Endothelial cell (in vitro differentiated cells): ENCODE results near the gene OR1L8. TPM values are rescaled to one million over a fixed set of nuclear protein-coding genes. Genes with fewer than 3 reads are reported as not detected.
"Not testable (repeated sequence)": the region's sequence is repeated elsewhere in the genome, so short reads cannot be mapped to it uniquely, and the experiment has no call there.

ENCODE experiments used
- DNase-seq: peaks from one replicate; pipeline ENCODE4 v3.0.0; 2021; ENCODE audit warnings: low spot score
- H3K27ac Mint-ChIP-seq: one replicate; pipeline ENCODE4 v1.8.0; 2021; ENCODE audit warnings: mixed read lengths, inconsistent platforms; ENCODE audit not compliant: unreplicated experiment
- H3K27me3 Mint-ChIP-seq: one replicate; pipeline ENCODE4 v1.8.0; 2021; ENCODE audit warnings: mild to moderate bottlenecking, moderate library complexity, mixed read lengths, inconsistent platforms; ENCODE audit not compliant: unreplicated experiment
- H3K36me3 Mint-ChIP-seq: one replicate; pipeline ENCODE4 v1.8.0; 2021; ENCODE audit warnings: mild to moderate bottlenecking, low read depth, mixed read lengths, inconsistent platforms; ENCODE audit not compliant: unreplicated experiment
- H3K4me1 Mint-ChIP-seq: one replicate; pipeline ENCODE4 v1.8.0; 2021; ENCODE audit warnings: mild to moderate bottlenecking, mixed read lengths, inconsistent platforms; ENCODE audit not compliant: unreplicated experiment
- H3K4me3 Mint-ChIP-seq: one replicate; pipeline ENCODE4 v1.8.0; 2021; ENCODE audit warnings: mild to moderate bottlenecking, mixed read lengths, inconsistent platforms; ENCODE audit not compliant: unreplicated experiment
- H3K9me3 Mint-ChIP-seq: one replicate; pipeline ENCODE4 v1.8.0; 2021; ENCODE audit warnings: mixed read lengths, inconsistent platforms; ENCODE audit not compliant: unreplicated experiment
- CTCF ChIP-seq: fragments of 200-600 bp; sonication (generic); IDR thresholded peaks from one replicate; pipeline ENCODE4 v1.5.0; 2021; ENCODE audit warnings: antibody characterized with exemption; ENCODE audit not compliant: unreplicated experiment
- long read RNA-seq: library from polyadenylated mRNA; unstranded; transcript quantifications from one replicate; pipeline ENCODE4 v2.0.0, GENCODE V29; 2020; ENCODE audit not compliant: unreplicated experiment
- total RNA-seq: library from RNA; stranded (reverse); fragmentation: NEBNext Ultra II Directional; extraction: Animal tissue kit (Norgen Biotek cat#: 25700); gene quantifications from one replicate; pipeline ENCODE4 v1.2.1, GENCODE V29; 2021; ENCODE audit not compliant: unreplicated experiment

OR1L8 gene
- total RNA-seq, result 0.13 TPM
- long read RNA-seq, result 0 reads

- DNase-seq, H3K27me3 Mint-ChIP-seq, H3K9me3 Mint-ChIP-seq: not testable (repeated sequence)
Measured at GRCh38 chr9:122583284-122583683, at the start of gene OR1L8. OR1L8 (minus strand) TSS chr9:122583384; CDS start chr9:122568477, 14,907 bp downstream.

GRCh38 chr9:122619996-122620395, 36.8 kb upstream of the OR1L8 start:
- Mint-ChIP-seq H3K27ac (no peak overlapping the region), H3K36me3 (no peaks in the 10 kb centered on the region), H3K9me3 (peaks cover 20% of the 10 kb centered on the region), H3K4me3 (no peak overlapping the region), H3K27me3 (no peaks in the 10 kb centered on the region), H3K4me1 (no peaks in the 10 kb centered on the region)
- no peak for DNase-seq
- no peak for TF ChIP-seq CTCF

More at GRCh38 chr9:122583284-122583683, at the start of gene OR1L8:
- H3K36me3 Mint-ChIP-seq, H3K27ac Mint-ChIP-seq, H3K4me1 Mint-ChIP-seq, H3K4me3 Mint-ChIP-seq: not testable (repeated sequence)

GRCh38 chr9:122614362-122614761, 31.2 kb upstream of the OR1L8 start, which contains the start of gene OR1Q1:
OR1Q1 (plus strand) TSS chr9:122614738; CDS start chr9:122614738, 0 bp downstream.
- peaks cover 6% of the 10 kb centered on the region for H3K36me3 Mint-ChIP-seq
- peaks cover 29% of the 10 kb centered on the region for H3K9me3 Mint-ChIP-seq
- no peak within 1 kb of the TSS for H3K4me3 Mint-ChIP-seq
- no peak for DNase-seq
- TF ChIP-seq CTCF, result no peak
- no peak within 1 kb of the TSS for H3K27ac Mint-ChIP-seq
- no peaks in the 10 kb centered on the region for H3K4me1 Mint-ChIP-seq
- H3K27me3 Mint-ChIP-seq, result peaks cover 3% of the 10 kb centered on the region

- H3K9me3 Mint-ChIP-seq, result peaks cover 36% of the 10 kb centered on the region
- H3K27ac Mint-ChIP-seq, result no peak overlapping the region
- peaks cover 9% of the 10 kb centered on the region for H3K36me3 Mint-ChIP-seq
- peaks cover 3% of the 10 kb centered on the region for H3K27me3 Mint-ChIP-seq
- H3K4me3 Mint-ChIP-seq, result no peak overlapping the region
- no peaks in the 10 kb centered on the region for H3K4me1 Mint-ChIP-seq
- no peak for DNase-seq
- no peak for TF ChIP-seq CTCF
Measured at GRCh38 chr9:122609804-122610203, 26.6 kb upstream of the OR1L8 start.

GRCh38 chr9:122606587-122606986, 23.4 kb upstream of the OR1L8 start:
- H3K4me1 Mint-ChIP-seq, result no peaks in the 10 kb centered on the region

More at GRCh38 chr9:122606587-122606986, 23.4 kb upstream of the OR1L8 start:
- Mint-ChIP-seq H3K27me3 (peaks cover 3% of the 10 kb centered on the region), H3K36me3 (peaks cover 9% of the 10 kb centered on the region), H3K9me3 (peaks cover 35% of the 10 kb centered on the region), H3K27ac (no peak overlapping the region), H3K4me3 (no peak overlapping the region)
- no peak for DNase-seq
- TF ChIP-seq CTCF, result no peak
